H1 (cell line): ENCODE data around the gene CHN2. TPM values are rescaled to one million over a fixed set of nuclear protein-coding genes. Genes with fewer than 3 reads are reported as not detected.
A peak's percentile ranks its signal among the peaks of the same experiment; 100 is the strongest.

ENCODE experiments used
- BCL11A ChIP-seq, 2 experiments: IDR thresholded peaks; one replicate each; pipeline ENCODE4 v1.6.1; 2011; ENCODE audit warnings: low read depth in 2 of 2, low read length in 2 of 2, mild to moderate bottlenecking in 2 of 2
- CEBPB ChIP-seq: IDR thresholded peaks from 2 replicates; pipeline ENCODE4 v1.6.1; 2012; ENCODE audit warnings: low read depth, low read length
- CHD7 ChIP-seq: fragments of 300-600 bp; sonication (generic); IDR thresholded peaks from 2 replicates; pipeline ENCODE4 v1.7.1; 2012; ENCODE audit warnings: low read length, moderate library complexity, mild to moderate bottlenecking, inconsistent platforms; ENCODE audit not compliant: insufficient replicate concordance
- FOSL1 ChIP-seq: IDR thresholded peaks from 2 replicates; pipeline ENCODE4 v1.6.1; 2011; ENCODE audit warnings: mild to moderate bottlenecking, low read depth, low read length, moderate library complexity; ENCODE audit not compliant: insufficient read depth
- RNF2 ChIP-seq: fragments of 200-900, 300-1000 bp; sonication (generic); IDR thresholded peaks from 2 replicates; pipeline ENCODE4 v1.7.1; 2016; ENCODE audit warnings: borderline replicate concordance, low read depth, mild to moderate bottlenecking, antibody characterized with exemption, low read length; ENCODE audit not compliant: poor library complexity, severe bottlenecking; ENCODE audit errors: missing control alignments
- SAP30 ChIP-seq: fragments of 300-600 bp; sonication (generic); IDR thresholded peaks from 2 replicates; pipeline ENCODE4 v1.7.1; 2012; ENCODE audit warnings: low read length, moderate library complexity, mild to moderate bottlenecking, inconsistent platforms; ENCODE audit not compliant: insufficient read depth, insufficient replicate concordance
- TAF7 ChIP-seq: optimal IDR thresholded peaks from 2 replicates; pipeline ENCODE3; 2011; ENCODE audit warnings: low read depth, mild to moderate bottlenecking, inconsistent platforms, low read length, moderate library complexity, borderline replicate concordance
- polyA plus RNA-seq, 7 experiments: library from polyadenylated mRNA; depleted of rRNA in 3 of 7; stranded (reverse) in 5 of 7; unstranded in 2 of 7; fragments of >200 nt in 5 of 7; fragments of 200-250 nt in 2 of 7; gene quantifications; 1 replicate in 5 of 7; 2 replicates in 1 of 7; 4 replicates in 1 of 7; pipeline versions ENCODE4 v1.2.1 to v1.2.3, GENCODE V29; 2011 to 2013; ENCODE audit warnings: missing spikeins in 2 of 7, mixed read lengths in 2 of 7
- total RNA-seq: library from RNA; stranded (reverse); fragmentation: NEBNext Ultra II Directional; extraction: Animal tissue kit (Norgen Biotek cat#: 25700); gene quantifications from 2 replicates; pipeline ENCODE4 v1.2.1, GENCODE V29; 2021
- TF ChIP-seq, protein P1 (sequence below): IDR thresholded peaks from 2 replicates; pipeline ENCODE4 v1.6.1; 2011; ENCODE audit warnings: low read depth, mild to moderate bottlenecking, low read length; ENCODE audit not compliant: insufficient read depth

CHN2 gene
- total and polyA plus RNA-seq, 2 of the 8 experiments (the other 6 are each of a cell fraction or from before 2014, with no cell fraction given) = 2.9 to 4.8 TPM

DNA sequence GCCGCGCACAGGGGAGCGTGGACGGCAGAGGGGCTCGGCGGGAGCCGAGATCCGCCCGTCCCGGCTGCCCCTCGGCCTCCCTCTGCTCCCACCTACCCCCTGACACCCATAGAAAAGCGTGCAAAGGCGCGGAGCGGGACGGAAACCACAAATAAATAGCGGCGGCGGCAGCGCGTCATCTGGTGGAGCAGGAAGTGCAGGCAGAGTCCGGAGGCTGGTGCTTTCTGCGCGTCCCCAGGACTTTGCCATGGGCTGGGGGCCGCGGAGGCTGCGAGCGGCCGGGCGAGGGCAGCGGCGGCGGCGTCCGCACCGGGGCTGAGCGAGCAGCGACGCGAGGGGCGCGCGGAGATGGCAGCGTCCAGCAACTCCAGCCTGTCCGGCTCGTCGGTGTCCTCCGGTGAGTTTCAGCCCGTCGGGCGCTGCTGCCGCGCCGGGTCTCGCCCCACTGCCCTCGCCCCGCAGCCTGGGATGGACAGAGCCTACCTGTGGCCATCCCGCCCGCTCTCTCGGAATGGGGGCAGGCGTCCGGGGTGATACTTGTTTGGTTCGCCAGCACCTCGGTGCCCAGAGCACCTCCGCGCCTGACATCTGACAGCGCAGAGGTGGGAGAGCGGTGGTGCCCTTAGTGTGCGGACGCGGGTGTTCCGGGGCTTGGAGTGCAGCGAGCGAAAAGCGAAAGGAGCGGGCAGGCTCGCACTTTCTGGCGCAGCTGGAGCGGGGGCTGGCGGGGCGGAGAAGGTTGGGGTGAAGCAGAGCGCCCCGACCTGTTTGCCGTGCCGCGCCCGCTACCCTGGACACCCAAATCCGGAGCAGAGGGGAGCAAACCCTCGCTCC lies at the start of gene CHN2 (continued):
- TF ChIP-seq SAP30 (no peak), TAF7 (no peak), FOSL1 (no peak), CHD7 (no peak), RNF2 (peak; percentile 75), BCL11A (IDR thresholded peaks at IDR 0.05; ENCODE audit: low read depth in 2 of 2, low read length in 2 of 2) (no peak), CEBPB (no peak)
- TF ChIP-seq, protein P1, sequence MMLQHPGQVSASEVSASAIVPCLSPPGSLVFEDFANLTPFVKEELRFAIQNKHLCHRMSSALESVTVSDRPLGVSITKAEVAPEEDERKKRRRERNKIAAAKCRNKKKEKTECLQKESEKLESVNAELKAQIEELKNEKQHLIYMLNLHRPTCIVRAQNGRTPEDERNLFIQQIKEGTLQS = no peak
